Measurements from ENCODE around the gene IRF4.

The IRF4 gene

DNA sequence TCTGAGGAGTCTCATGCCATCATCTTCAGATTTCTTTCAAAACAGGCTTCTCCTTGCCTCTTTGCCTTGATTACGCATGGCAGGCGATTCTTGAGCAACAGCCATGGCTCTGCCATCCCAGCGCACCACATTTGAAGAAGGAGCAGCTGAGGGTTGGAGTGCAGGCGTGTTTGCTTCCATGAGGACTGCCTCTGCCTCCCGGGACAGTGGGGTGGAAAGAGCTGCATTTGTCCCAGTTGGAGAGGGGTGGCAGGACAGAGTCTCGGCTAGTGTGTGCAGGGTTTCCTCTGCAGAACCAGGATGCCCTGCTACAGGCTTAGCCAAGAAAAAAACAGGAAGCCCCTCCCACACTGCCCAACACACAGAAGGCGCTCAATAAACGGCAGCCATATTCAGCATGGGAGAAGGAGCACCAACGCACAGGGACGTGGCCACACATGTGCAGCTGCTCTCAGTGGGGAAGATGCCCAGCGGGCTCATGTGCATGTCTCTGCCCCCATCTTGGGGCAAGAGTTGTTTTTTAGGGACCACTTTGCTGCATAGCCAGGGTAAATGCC, 36.6 kb downstream of the IRF4 start:
- no peak for DNase-seq (ENCODE audit: low spot score)
- in situ Hi-C loops (cut with MboI; ENCODE audit: low sequenced_read_pairs, unreplicated experiment): no loop called here
- TF ChIP-seq, protein P1, sequence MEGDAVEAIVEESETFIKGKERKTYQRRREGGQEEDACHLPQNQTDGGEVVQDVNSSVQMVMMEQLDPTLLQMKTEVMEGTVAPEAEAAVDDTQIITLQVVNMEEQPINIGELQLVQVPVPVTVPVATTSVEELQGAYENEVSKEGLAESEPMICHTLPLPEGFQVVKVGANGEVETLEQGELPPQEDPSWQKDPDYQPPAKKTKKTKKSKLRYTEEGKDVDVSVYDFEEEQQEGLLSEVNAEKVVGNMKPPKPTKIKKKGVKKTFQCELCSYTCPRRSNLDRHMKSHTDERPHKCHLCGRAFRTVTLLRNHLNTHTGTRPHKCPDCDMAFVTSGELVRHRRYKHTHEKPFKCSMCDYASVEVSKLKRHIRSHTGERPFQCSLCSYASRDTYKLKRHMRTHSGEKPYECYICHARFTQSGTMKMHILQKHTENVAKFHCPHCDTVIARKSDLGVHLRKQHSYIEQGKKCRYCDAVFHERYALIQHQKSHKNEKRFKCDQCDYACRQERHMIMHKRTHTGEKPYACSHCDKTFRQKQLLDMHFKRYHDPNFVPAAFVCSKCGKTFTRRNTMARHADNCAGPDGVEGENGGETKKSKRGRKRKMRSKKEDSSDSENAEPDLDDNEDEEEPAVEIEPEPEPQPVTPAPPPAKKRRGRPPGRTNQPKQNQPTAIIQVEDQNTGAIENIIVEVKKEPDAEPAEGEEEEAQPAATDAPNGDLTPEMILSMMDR (IDR thresholded peaks at IDR 0.05; ENCODE audit: borderline replicate concordance, control extremely low read depth, extremely low read depth, insufficient read depth, missing control alignments): no peak

DNA sequence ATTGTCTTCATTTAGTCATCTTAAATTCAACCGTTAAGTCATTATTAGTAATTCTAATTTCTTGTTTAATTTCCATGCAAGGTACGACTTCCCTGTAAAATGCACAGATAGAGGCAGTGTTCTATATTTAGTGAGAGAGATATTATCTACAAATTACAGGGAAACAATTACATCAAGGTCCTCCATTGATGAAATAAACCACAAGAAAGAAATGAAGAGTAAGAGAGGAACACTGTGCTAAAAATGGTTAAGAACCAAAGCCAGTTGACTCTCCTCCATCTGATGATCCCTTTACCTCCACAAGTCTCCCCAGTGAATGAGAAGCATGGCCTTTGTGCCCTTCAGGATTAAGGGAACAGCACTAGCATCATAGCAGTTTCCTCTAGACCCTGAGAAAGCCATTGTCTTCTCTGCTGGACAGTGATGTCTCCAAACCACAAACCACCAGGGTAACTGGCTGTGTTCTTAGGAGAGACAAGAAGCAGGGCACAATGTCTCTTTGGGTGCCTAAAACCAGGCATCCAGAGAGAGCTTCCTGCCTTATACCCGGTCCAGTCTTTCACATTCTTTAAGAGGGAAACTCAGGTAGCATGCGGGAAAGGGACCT, 38.1 kb downstream of the IRF4 start:
- TF ChIP-seq, protein P1 (IDR thresholded peaks at IDR 0.05; ENCODE audit: borderline replicate concordance, control extremely low read depth, extremely low read depth, insufficient read depth, missing control alignments): no peak
- no peak for DNase-seq (ENCODE audit: low spot score)
- in situ Hi-C loops (cut with MboI; ENCODE audit: low sequenced_read_pairs, unreplicated experiment): no loop called here

DNA sequence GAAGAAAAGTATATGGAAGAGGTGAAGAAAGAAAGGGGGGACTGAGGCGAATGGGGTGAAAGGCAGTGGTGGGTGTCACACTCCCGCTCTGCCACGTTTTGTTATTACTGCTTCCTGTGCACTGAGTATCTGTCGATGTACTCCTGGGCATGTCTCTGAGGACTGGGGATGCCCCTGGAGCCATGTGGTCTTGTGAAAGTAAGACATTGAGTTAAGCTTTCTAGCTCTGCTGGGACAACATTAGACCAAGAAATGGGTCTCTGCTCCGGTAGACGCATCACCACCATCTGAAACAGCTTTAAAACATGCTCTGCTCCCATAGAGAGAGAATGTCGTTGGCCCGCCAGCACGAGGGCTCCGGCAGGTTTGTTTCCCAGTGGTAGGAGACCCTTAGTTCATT, 40.0 kb downstream of the IRF4 start:
- TF ChIP-seq, protein P1 (IDR thresholded peaks at IDR 0.05; ENCODE audit: borderline replicate concordance, control extremely low read depth, extremely low read depth, insufficient read depth, missing control alignments): no peak
- in situ Hi-C loops (cut with MboI; ENCODE audit: low sequenced_read_pairs, unreplicated experiment): no loop called here

DNA sequence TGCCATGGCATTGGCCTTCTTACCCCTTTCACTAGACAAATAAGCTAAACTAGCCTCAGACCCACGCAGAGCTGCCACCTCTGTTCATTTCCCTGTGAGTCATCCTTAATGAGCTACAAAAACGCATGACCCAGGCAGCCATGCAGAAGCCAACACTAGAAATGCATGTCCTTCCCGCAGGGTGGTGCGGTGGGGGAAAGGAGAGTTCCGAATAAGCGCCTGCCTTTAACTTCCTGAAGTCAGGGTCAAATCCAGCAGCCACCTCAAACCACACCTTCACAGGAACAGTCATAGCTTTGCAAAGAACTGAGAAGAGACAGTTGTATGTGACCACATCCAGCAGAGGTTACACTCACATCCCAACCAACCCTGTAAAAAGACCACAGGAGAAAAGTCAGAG, 40.4 kb downstream of the IRF4 start:
- no peak for DNase-seq (ENCODE audit: low spot score)
- TF ChIP-seq, protein P1 (IDR thresholded peaks at IDR 0.05; ENCODE audit: borderline replicate concordance, control extremely low read depth, extremely low read depth, insufficient read depth, missing control alignments): no peak
- in situ Hi-C loops (cut with MboI; ENCODE audit: low sequenced_read_pairs, unreplicated experiment): no loop called here

More for the DNA sequence above, 40.0 kb downstream of the IRF4 start:
- peak; percentile 61 for DNase-seq (ENCODE audit: low spot score)

DNA sequence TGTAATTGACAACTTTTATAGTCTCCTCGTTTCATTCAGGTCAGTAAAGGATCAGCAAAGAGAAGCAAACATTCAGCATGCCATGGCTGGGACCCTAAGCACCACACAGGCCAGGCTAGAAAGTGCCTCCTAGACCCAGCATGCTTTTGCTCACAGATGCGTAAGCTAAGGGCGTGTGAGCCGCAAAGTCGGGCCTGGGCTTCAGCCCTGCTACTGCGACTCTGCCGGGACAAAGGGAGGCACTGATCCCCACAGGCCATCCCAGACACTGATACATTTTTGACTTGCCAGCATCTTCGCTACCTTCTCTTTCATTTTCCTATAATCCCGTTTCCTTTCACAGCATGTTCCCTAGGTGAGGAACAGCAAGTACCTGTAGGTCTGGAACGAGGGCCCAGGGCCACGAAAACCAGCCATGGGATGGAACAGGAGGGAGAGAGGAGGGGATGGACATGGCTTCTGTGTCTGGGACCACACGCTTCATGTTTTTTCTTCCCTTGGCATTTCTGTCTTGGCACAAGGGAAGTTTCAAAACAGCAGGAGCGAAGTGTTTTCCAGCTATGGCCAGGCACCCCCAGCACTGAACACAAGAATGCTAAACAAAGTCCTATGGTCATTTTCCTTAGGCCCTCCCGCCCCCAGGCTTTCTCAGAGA, 42.6 kb downstream of the IRF4 start:
- TF ChIP-seq, protein P1 (IDR thresholded peaks at IDR 0.05; ENCODE audit: borderline replicate concordance, control extremely low read depth, extremely low read depth, insufficient read depth, missing control alignments): no peak
- in situ Hi-C loops (cut with MboI; ENCODE audit: low sequenced_read_pairs, unreplicated experiment): no loop called here
- DNase-seq (ENCODE audit: low spot score): no peak

DNA sequence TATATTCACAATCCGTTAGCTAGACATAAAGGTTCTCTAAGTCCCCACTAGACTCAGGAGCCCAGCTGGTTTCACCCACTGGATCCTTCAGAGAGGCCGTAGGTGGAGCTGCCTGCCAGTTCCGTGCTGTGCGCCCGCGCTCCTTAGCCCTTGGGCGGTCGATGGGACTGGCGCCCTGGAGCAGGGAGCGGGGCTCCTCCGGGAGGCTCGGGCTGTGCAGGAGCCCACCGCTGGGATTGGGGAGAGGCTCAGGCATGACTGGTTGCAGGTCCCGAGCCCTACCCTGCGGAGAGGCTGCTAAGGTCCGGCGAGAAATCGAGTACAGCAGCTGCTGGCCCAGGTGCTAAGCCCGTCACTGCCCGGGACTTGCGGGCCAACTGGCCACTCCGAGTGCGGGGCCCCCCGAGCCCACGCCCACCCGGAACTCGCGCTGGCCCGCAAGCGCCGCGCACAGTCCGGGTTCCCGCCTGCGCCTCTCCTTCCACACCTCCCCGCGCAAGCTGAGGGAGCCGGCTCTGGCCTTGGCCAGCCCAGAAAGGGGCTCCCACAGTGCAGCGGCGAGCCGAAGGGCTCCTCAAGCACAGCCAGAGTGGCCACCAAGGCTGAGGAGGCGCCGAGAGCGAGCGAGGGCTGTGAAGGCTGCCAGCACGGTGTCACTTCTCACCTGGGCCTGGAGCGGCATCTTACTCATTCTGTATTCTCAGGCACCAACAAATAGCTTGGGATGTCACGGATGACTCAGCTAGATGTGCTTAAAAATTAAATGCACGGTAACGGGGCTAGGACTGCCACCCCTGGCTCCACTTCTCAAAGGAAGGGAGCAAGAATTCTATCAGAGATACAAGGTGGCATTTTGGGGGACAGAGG, 44.1 kb downstream of the IRF4 start:
- in situ Hi-C loops (cut with MboI; ENCODE audit: low sequenced_read_pairs, unreplicated experiment): no loop called here
- no peak for DNase-seq (ENCODE audit: low spot score)
- TF ChIP-seq, protein P1 (IDR thresholded peaks at IDR 0.05; ENCODE audit: borderline replicate concordance, control extremely low read depth, extremely low read depth, insufficient read depth, missing control alignments): no peak

Data from GM13976 (cell line).